HG03354 (cell line): Measurements from ENCODE around the gene IL6.
"Not testable (repeated sequence)": the region's sequence is repeated elsewhere in the genome, so short reads cannot be mapped to it uniquely, and the experiment has no call there.

ENCODE experiments used
- ATAC-seq: cut with Tn5 transposase; IDR thresholded peaks from one replicate; pipeline ENCODE4 v1.9.1; 2021; ENCODE audit warnings: mild to moderate bottlenecking; ENCODE audit not compliant: unreplicated experiment, poor library complexity, severe bottlenecking

The IL6 gene

DNA sequence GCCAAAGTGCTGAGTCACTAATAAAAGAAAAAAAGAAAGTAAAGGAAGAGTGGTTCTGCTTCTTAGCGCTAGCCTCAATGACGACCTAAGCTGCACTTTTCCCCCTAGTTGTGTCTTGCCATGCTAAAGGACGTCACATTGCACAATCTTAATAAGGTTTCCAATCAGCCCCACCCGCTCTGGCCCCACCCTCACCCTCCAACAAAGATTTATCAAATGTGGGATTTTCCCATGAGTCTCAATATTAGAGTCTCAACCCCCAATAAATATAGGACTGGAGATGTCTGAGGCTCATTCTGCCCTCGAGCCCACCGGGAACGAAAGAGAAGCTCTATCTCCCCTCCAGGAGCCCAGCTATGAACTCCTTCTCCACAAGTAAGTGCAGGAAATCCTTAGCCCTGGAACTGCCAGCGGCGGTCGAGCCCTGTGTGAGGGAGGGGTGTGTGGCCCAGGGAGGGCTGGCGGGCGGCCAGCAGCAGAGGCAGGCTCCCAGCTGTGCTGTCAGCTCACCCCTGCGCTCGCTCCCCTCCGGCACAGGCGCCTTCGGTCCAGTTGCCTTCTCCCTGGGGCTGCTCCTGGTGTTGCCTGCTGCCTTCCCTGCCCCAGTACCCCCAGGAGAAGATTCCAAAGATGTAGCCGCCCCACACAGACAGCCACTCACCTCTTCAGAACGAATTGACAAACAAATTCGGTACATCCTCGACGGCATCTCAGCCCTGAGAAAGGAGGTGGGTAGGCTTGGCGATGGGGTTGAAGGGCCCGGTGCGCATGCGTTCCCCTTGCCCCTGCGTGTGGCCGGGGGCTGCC, at the start of gene IL6:
TSS of gene IL6 (plus strand) at position 294 of the 807 bp plus-strand sequence. CDS start at position 357, 63 bp downstream.
- ATAC-seq: no peak

DNA sequence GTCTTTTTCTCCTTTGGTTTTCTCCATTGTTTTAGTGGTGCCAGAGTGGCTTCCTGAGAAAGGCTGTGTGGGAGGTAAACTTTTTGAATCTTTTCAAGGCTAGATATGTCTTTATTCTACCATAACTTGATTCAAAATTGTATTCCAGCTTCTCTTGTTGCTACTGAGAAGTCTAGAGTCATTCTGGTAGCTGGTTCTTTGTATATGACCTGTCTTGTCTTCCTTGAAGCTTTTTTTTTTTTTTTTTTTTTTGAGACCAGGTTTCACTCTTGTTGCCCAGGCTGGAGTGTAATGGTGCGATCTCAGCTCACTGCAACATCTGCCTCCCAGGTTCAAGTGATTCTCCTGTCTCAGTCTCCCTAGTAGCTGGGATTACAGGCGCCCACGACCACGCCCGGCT, 49.7 kb upstream of the IL6 start:
- ATAC-seq: peak; percentile 43

- ATAC-seq: peak; percentile 31
Measured at GRCh38 chr7:22677680-22678079, 49.3 kb upstream of the IL6 start.

- no peak for ATAC-seq
Measured at GRCh38 chr7:22680482-22680911, 46.5 kb upstream of the IL6 start.

DNA sequence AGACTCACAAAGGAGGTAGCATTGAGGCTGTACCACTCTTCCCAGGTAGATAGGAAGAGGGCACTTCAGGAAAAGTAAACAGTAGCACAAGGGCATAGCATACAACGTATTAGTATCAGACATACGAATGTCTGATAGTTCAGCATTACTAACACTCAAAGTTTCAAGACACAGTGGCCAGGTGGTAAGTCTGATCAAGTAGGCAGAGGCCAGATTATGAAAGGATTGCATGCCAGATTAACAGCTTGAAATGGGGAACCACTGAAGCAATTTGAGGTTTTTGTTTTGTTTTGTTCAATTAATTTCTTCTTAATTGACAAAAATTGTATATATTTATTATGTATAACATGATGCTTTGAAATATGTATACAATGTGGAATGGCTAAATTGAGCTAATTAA, 45.7 kb upstream of the IL6 start:
- ATAC-seq: no peak

DNA sequence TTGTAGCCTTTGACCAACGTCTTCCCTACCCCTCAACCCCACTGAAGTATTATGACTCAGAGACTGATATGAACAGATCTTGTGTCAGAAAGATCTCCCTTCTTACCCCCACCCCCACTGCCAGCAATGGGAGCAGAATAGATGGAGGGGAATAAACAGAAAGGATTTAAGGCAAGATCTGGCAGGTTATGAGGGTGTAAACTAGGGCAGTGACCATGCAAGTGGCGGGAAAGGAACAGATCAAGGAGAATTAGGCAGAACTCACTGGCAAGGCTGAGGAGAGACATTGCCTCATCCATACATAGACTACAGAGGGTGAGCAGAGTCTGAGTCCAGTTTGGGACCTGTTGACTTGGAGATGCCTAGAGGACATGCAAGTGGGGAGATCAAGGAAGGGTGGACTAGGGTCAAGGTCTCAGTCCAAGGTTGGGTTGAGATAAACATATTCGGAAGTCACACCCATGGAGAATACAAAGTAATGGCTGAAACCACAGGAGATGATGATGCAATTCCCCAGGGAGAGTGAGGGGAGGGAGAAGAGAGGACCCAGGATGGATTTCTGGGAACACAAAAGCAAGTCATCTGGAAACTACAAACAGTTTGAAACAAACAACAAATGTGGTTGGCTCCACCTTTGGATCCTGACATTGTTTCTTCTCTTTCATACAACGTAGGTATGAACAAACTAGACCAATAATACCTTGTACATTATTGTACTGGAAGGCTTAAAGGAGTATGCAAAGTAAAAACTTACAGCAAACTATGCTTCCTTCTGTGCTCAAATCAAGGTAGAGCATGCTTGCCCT, 44.9 kb upstream of the IL6 start:
- ATAC-seq: no peak

DNA sequence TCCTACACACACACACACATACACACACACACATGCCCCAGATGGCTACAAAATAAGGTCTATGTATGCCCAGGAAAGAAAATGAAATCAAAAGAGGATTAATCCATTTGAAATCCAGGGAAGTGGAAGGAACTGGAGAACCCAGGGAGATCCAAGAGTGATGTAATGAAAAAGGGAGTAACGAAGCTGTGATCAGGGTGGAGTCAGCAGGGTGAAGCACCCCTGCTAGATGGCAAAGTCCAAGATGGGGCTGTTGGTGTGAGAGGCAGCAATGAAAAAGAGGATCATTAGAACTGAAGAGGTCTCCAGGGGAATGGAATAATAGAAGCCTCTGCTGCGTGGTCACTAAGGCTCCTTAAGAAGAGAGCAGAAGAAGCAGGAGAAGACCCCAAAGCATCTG, 43.6 kb upstream of the IL6 start:
- ATAC-seq: no peak

DNA sequence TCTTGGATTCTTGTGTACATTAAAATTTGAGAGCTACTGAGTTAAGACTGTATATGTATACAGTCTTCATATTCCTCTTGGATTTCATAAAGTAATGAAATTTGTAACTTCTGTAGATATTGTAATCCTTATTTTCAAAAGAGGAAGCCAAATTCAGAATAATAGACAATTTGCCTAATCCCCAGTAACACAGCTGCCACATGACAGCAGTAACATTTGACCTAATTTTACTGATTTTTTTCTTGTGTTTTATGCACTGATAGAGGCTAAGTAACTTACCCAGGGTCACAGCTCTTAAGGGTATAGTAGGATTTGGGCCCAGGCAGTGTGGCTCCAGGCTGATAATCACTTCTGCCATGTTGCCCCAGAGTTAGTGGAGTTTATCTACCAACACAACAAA, 40.4 kb upstream of the IL6 start:
- no peak for ATAC-seq

- ATAC-seq: no peak
Measured at GRCh38 chr7:22688084-22688483, 38.9 kb upstream of the IL6 start.

- ATAC-seq: not testable (repeated sequence)
Measured at GRCh38 chr7:22688934-22689333, 38.1 kb upstream of the IL6 start.

GRCh38 chr7:22694597-22695207, 32.3 kb upstream of the IL6 start:
- ATAC-seq: peak; percentile 61

- no peak for ATAC-seq
Measured at GRCh38 chr7:22695476-22696132, 31.4 kb upstream of the IL6 start.

DNA sequence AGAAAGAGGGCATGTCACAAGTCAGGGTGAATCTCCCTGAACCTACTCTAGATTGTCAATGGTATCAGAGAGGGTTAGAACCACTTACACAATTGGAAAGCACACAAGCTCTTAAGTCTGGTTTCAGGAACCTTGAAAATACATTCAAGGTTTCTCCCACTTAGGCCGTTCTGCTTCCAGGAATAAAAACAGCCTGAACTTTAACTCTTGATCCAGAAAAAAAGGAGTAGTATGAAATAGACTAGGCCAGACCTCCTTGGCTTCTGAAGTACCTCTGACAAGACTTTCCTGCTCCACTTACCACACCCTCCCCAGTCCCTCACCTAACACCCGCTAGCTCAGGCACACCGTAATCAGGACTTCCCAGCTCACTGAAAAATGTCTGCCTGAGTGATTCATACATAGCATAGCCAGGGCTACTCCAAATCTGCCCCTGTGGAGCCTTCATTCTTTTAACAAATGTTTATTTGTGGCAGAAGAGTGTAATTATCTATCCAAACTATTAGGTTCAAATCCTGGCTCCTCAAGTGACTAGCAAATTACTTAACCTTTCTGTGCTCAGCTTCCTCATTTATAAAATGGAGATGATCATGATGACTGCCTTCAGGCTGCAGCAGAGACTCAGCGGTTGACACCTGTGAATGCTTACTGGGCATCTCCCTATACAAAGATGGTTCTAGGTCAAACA, 30.3 kb upstream of the IL6 start:
- ATAC-seq: no peak

DNA sequence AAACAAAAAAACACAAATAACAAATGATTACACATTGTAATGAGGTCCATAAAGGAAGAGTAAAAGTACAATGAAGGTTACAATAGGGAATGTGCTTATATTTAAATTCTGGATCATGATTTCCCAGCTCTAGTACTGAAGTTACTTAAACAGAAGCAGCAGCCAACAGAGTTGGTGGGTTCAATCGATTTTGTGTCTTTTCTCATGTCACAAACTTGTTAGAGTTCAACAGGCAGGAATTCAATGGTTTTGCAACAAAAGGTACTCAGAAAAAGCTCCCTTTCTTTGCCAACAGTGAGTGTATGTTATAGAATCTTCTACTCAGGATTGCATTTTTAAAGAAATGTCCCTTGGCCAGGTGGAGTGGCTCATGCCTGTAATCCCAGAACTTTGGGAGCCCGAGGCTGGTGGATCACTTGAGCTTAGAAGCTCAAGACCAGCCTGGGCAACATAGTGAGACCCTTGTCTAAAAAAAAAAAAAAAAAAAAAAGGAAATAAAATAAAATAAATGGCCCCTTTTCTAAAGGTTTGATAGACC, 29.6 kb upstream of the IL6 start:
- no peak for ATAC-seq

- peak; percentile 70 for ATAC-seq
Measured at GRCh38 chr7:22697876-22698606, 29.0 kb upstream of the IL6 start.

DNA sequence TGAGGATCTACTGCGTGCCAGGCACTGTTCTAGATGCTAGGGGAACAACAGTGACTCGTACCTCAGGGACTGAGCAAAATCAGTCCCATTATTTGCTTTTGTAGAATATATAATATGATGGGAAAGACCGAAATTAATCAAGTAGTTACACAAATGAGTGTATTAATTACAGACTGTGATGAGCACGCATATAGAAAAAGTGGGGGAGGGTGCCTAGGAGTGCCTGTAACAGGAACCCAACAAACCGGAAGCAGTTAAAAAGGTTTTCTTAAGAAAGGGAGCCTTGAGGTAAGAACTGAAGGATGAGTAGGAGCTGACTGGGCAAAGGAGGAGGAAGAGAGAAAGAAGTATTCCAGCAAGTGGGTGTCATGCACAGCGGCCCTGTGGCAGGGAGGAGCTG, 28.2 kb upstream of the IL6 start:
- no peak for ATAC-seq

DNA sequence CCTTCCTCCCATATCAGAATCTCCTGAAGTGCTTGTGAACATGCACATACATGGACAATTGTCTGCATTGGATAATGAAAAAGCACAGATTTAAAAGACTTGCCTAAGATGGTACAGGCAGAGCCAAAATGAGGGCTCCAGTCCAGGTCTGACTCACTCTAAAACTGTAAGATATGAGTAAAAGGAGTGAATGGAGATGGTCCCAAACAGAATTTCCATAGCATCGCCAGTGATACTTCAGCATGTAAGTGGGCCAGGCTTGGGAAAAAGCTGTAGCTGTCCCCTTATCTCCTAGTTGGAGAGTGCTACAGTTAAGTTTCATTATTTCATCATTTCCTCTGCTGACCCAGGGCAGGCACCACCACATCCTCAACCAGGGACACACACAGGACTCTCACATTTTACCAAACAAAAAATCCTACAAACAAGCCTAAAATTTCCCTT, 26.4 kb upstream of the IL6 start:
- no peak for ATAC-seq

GRCh38 chr7:22702516-22702915, 24.5 kb upstream of the IL6 start:
- no peak for ATAC-seq
